Central memory CD8-positive, alpha-beta T cell (primary cell): ENCODE results near the gene CLDN1.
A peak's percentile ranks its signal among the peaks of the same experiment; 100 is the strongest.

Experiments
- ATAC-seq: fragments of 150-1000 bp; cut with Tn5 transposase; replicated peaks from 2 replicates; pipeline ENCODE4 v1.10.0; 2022; ENCODE audit warnings: mild to moderate bottlenecking, moderate FRiP score, moderate number of reproducible peaks; ENCODE audit not compliant: poor library complexity, severe bottlenecking; ENCODE audit errors: extremely low read depth
- DNase-seq, 2 donors: peaks; one replicate each; pipeline ENCODE4 v3.0.0; 2021; ENCODE audit warnings: low spot score in 2 of 2
- H3K27ac Mint-ChIP-seq: one replicate; pipeline ENCODE4 v1.8.0; 2022; ENCODE audit warnings: low read depth, mild to moderate bottlenecking, moderate library complexity, mixed read lengths
- H3K27me3 Mint-ChIP-seq: one replicate; pipeline ENCODE4 v1.8.0; 2022; ENCODE audit warnings: mixed read lengths
- H3K36me3 Mint-ChIP-seq: one replicate; pipeline ENCODE4 v1.8.0; 2022; ENCODE audit warnings: mild to moderate bottlenecking, moderate library complexity, mixed read lengths; ENCODE audit not compliant: insufficient read depth
- H3K4me1 Mint-ChIP-seq: one replicate; pipeline ENCODE4 v1.8.0; 2022; ENCODE audit warnings: mixed read lengths
- H3K4me3 Mint-ChIP-seq: one replicate; pipeline ENCODE4 v1.8.0; 2022; ENCODE audit warnings: mild to moderate bottlenecking, moderate library complexity, mixed read lengths
- H3K9me3 Mint-ChIP-seq: one replicate; pipeline ENCODE4 v1.8.0; 2022; ENCODE audit warnings: mixed read lengths

The CLDN1 gene

GRCh38 chr3:190323246-190323626, 990 bp upstream of the CLDN1 start:
- Mint-ChIP-seq H3K4me1 (peaks cover 15% of the 10 kb centered on the region), H3K4me3 (peak overlapping the region; percentile 62), H3K27me3 (peaks cover 81% of the 10 kb centered on the region), H3K36me3 (peaks cover 2% of the 10 kb centered on the region), H3K27ac (no peak overlapping the region), H3K9me3 (no peaks in the 10 kb centered on the region)
- DNase-seq (no peak), ATAC-seq (no peak)

- no peak for DNase-seq
- peak overlapping the region; percentile 62 for H3K4me3 Mint-ChIP-seq
- no peaks in the 10 kb centered on the region for H3K9me3 Mint-ChIP-seq
- H3K36me3 Mint-ChIP-seq = peaks cover 2% of the 10 kb centered on the region
- H3K27me3 Mint-ChIP-seq = peaks cover 83% of the 10 kb centered on the region
- H3K27ac Mint-ChIP-seq = no peak overlapping the region
- peaks cover 15% of the 10 kb centered on the region for H3K4me1 Mint-ChIP-seq
- no peak for ATAC-seq
Measured at GRCh38 chr3:190322604-190323245, 479 bp upstream of the CLDN1 start.

- H3K4me3 Mint-ChIP-seq = no peak overlapping the region
- H3K27ac Mint-ChIP-seq = no peak overlapping the region
- no peaks in the 10 kb centered on the region for H3K9me3 Mint-ChIP-seq
- peaks cover 15% of the 10 kb centered on the region for H3K4me1 Mint-ChIP-seq
- ATAC-seq = no peak
- peaks cover 70% of the 10 kb centered on the region for H3K27me3 Mint-ChIP-seq
- no peak for DNase-seq
- peaks cover 2% of the 10 kb centered on the region for H3K36me3 Mint-ChIP-seq
Measured at GRCh38 chr3:190320594-190321362, 1.5 kb downstream of the CLDN1 start.

- ATAC-seq (no peak), DNase-seq (no peak)
- peaks cover 67% of the 10 kb centered on the region for H3K27me3 Mint-ChIP-seq
- no peaks in the 10 kb centered on the region for H3K9me3 Mint-ChIP-seq
- H3K4me3 Mint-ChIP-seq = no peak overlapping the region
- H3K4me1 Mint-ChIP-seq = peaks cover 15% of the 10 kb centered on the region
- H3K36me3 Mint-ChIP-seq = peaks cover 2% of the 10 kb centered on the region
- no peak overlapping the region for H3K27ac Mint-ChIP-seq
Measured at GRCh38 chr3:190319660-190320059, 2.6 kb downstream of the CLDN1 start.

- DNase-seq (no peak), ATAC-seq (no peak)
- Mint-ChIP-seq H3K27me3 (peaks cover 66% of the 10 kb centered on the region), H3K4me1 (peaks cover 15% of the 10 kb centered on the region), H3K4me3 (no peak overlapping the region), H3K27ac (no peak overlapping the region), H3K9me3 (no peaks in the 10 kb centered on the region), H3K36me3 (peaks cover 2% of the 10 kb centered on the region)
Measured at GRCh38 chr3:190318666-190319065, 3.6 kb downstream of the CLDN1 start.

GRCh38 chr3:190314741-190315140, 7.5 kb downstream of the CLDN1 start:
- Mint-ChIP-seq H3K27ac (no peak overlapping the region), H3K9me3 (no peaks in the 10 kb centered on the region), H3K36me3 (no peaks in the 10 kb centered on the region), H3K4me1 (no peaks in the 10 kb centered on the region), H3K4me3 (no peak overlapping the region), H3K27me3 (peaks cover 32% of the 10 kb centered on the region)
- DNase-seq (no peak), ATAC-seq (no peak)

GRCh38 chr3:190309414-190309813, 12.8 kb downstream of the CLDN1 start:
- Mint-ChIP-seq H3K9me3 (no peaks in the 10 kb centered on the region), H3K36me3 (no peaks in the 10 kb centered on the region), H3K27me3 (no peaks in the 10 kb centered on the region), H3K4me1 (no peaks in the 10 kb centered on the region), H3K4me3 (no peak overlapping the region), H3K27ac (no peak overlapping the region)
- DNase-seq (no peak), ATAC-seq (no peak)

GRCh38 chr3:190308154-190308553, 14.1 kb downstream of the CLDN1 start:
- ATAC-seq (no peak), DNase-seq (no peak)
- Mint-ChIP-seq H3K4me1 (no peaks in the 10 kb centered on the region), H3K36me3 (no peaks in the 10 kb centered on the region), H3K27me3 (no peaks in the 10 kb centered on the region), H3K9me3 (no peaks in the 10 kb centered on the region), H3K4me3 (no peak overlapping the region), H3K27ac (no peak overlapping the region)

GRCh38 chr3:190307164-190307545, 15.1 kb downstream of the CLDN1 start:
- DNase-seq = no peak
- no peaks in the 10 kb centered on the region for H3K36me3 Mint-ChIP-seq
- no peak overlapping the region for H3K27ac Mint-ChIP-seq
- no peaks in the 10 kb centered on the region for H3K9me3 Mint-ChIP-seq
- no peak overlapping the region for H3K4me3 Mint-ChIP-seq
- H3K27me3 Mint-ChIP-seq = peaks cover 2% of the 10 kb centered on the region
- no peak for ATAC-seq
- no peaks in the 10 kb centered on the region for H3K4me1 Mint-ChIP-seq

GRCh38 chr3:190306513-190307163, 15.6 kb downstream of the CLDN1 start:
- no peaks in the 10 kb centered on the region for H3K9me3 Mint-ChIP-seq
- DNase-seq = no peak
- H3K36me3 Mint-ChIP-seq = no peaks in the 10 kb centered on the region
- no peak overlapping the region for H3K4me3 Mint-ChIP-seq
- H3K27ac Mint-ChIP-seq = no peak overlapping the region
- peaks cover 7% of the 10 kb centered on the region for H3K27me3 Mint-ChIP-seq
- ATAC-seq = peak; percentile 40
- H3K4me1 Mint-ChIP-seq = peaks cover 3% of the 10 kb centered on the region

GRCh38 chr3:190306026-190306425, 16.2 kb downstream of the CLDN1 start:
- Mint-ChIP-seq H3K4me1 (peaks cover 5% of the 10 kb centered on the region), H3K36me3 (no peaks in the 10 kb centered on the region), H3K9me3 (no peaks in the 10 kb centered on the region), H3K27me3 (peaks cover 13% of the 10 kb centered on the region), H3K4me3 (no peak overlapping the region), H3K27ac (no peak overlapping the region)
- DNase-seq (no peak), ATAC-seq (no peak)

- Mint-ChIP-seq H3K27ac (no peak overlapping the region), H3K4me3 (no peak overlapping the region), H3K4me1 (peaks cover 5% of the 10 kb centered on the region), H3K9me3 (no peaks in the 10 kb centered on the region), H3K27me3 (peaks cover 19% of the 10 kb centered on the region), H3K36me3 (no peaks in the 10 kb centered on the region)
- DNase-seq = no peak
- no peak for ATAC-seq
Measured at GRCh38 chr3:190305406-190305805, 16.8 kb downstream of the CLDN1 start.

GRCh38 chr3:190303884-190304283, 18.4 kb downstream of the CLDN1 start:
- no peak for ATAC-seq
- H3K9me3 Mint-ChIP-seq = no peaks in the 10 kb centered on the region
- H3K4me1 Mint-ChIP-seq = peaks cover 5% of the 10 kb centered on the region
- DNase-seq = no peak
- peaks cover 32% of the 10 kb centered on the region for H3K27me3 Mint-ChIP-seq
- no peak overlapping the region for H3K4me3 Mint-ChIP-seq
- no peak overlapping the region for H3K27ac Mint-ChIP-seq
- H3K36me3 Mint-ChIP-seq = no peaks in the 10 kb centered on the region
